Keratinocyte (primary cell): Measurements from ENCODE around the gene SGMS2. TPM values are rescaled to one million over a fixed set of nuclear protein-coding genes. Genes with fewer than 3 reads are reported as not detected.

Experiments
- DNase-seq: peaks from one replicate; pipeline ENCODE4 v3.0.0-alpha.2; 2011; ENCODE audit warnings: low read depth, missing footprints, low spot score
- FAIRE-seq: peaks from 2 replicates; lab custom pipeline; 2011; peaks lifted over from hg19 to GRCh38; lab: Jason Lieb, UNC
- H2AFZ ChIP-seq: 2 replicates; pipeline ENCODE4 v1.6.0; 2012; ENCODE audit warnings: low read length, control low read depth, inconsistent platforms; ENCODE audit not compliant: control insufficient read depth
- H3K27ac ChIP-seq: 2 replicates; pipeline ENCODE4 v1.5.1; 2011; ENCODE audit warnings: low read length; ENCODE audit not compliant: control insufficient read depth, insufficient read depth
- H3K27me3 ChIP-seq: 3 replicates; pipeline ENCODE4 v1.6.0; 2011; ENCODE audit warnings: low read length; ENCODE audit not compliant: control insufficient read depth, insufficient read depth; ENCODE audit errors: extremely low read depth
- H3K36me3 ChIP-seq, 2 experiments: 2 replicates in 1 of 2; 3 replicates in 1 of 2; pipeline ENCODE4 v1.5.1; 2011; ENCODE audit warnings: low read length in 2 of 2, mild to moderate bottlenecking in 1 of 2; ENCODE audit not compliant: control insufficient read depth in 2 of 2, insufficient read depth in 2 of 2; ENCODE audit errors: extremely low read depth in 1 of 2
- H3K4me1 ChIP-seq: 3 replicates; pipeline ENCODE4 v1.5.1; 2011; ENCODE audit warnings: low read length; ENCODE audit not compliant: control insufficient read depth, insufficient read depth; ENCODE audit errors: extremely low read depth
- H3K4me2 ChIP-seq: 3 replicates; pipeline ENCODE4 v1.6.0; 2011; ENCODE audit warnings: low read depth, low read length; ENCODE audit not compliant: control insufficient read depth, insufficient read depth; ENCODE audit errors: extremely low read depth
- H3K4me3 ChIP-seq, 3 experiments: fragments of 200-600 bp in 1 of 3; sonication (generic) in 1 of 3; 2 replicates in 2 of 3; 3 replicates in 1 of 3; pipeline ENCODE4 v1.5.1; 2011 to 2016; ENCODE audit warnings: low read length in 3 of 3, mild to moderate bottlenecking in 3 of 3, control low read depth in 2 of 3, inconsistent platforms in 1 of 3, low read depth in 1 of 3, mixed read lengths in 1 of 3, mixed run types in 1 of 3, moderate library complexity in 1 of 3; ENCODE audit not compliant: control insufficient read depth in 2 of 3, insufficient read depth in 2 of 3; ENCODE audit errors: extremely low read depth in 1 of 3
- H3K79me2 ChIP-seq: 2 replicates; pipeline ENCODE4 v1.6.0; 2012; ENCODE audit warnings: low read length; ENCODE audit not compliant: control insufficient read depth, insufficient read depth
- H3K9ac ChIP-seq: 3 replicates; pipeline ENCODE4 v1.6.0; 2011; ENCODE audit warnings: low read length; ENCODE audit not compliant: control insufficient read depth, insufficient read depth; ENCODE audit errors: extremely low read depth
- H3K9me1 ChIP-seq: 3 replicates; pipeline ENCODE4 v1.6.0; 2011; ENCODE audit warnings: low read length; ENCODE audit not compliant: control insufficient read depth, insufficient read depth; ENCODE audit errors: extremely low read depth
- H3K9me3 ChIP-seq: 2 replicates; pipeline ENCODE4 v1.5.1; 2012; ENCODE audit warnings: low read depth, low read length; ENCODE audit not compliant: control insufficient read depth
- H4K20me1 ChIP-seq: 3 replicates; pipeline ENCODE4 v1.6.0; 2011; ENCODE audit warnings: low read length; ENCODE audit not compliant: control insufficient read depth, insufficient read depth; ENCODE audit errors: extremely low read depth
- CTCF ChIP-seq, 3 experiments: IDR thresholded peaks in 1 of 3; conservative IDR thresholded peaks in 1 of 3; optimal IDR thresholded peaks in 1 of 3; 2 replicates in 2 of 3; 3 replicates in 1 of 3; pipeline versions ENCODE3 to v1.5.1; 2011; ENCODE audit warnings: low read length in 3 of 3, mild to moderate bottlenecking in 3 of 3, moderate library complexity in 2 of 3, control low read depth in 1 of 3, inconsistent platforms in 1 of 3; ENCODE audit not compliant: insufficient read depth in 2 of 3; ENCODE audit errors: extremely low read depth in 1 of 3
- EZH2 ChIP-seq: IDR thresholded peaks from one replicate; pipeline ENCODE4 v1.6.1; 2012; ENCODE audit warnings: inconsistent platforms, mild to moderate bottlenecking, low read length, moderate library complexity
- dilution Hi-C: fragments of 300-500 bp; cut with MboI; formaldehyde crosslinking; loops from one replicate; pipeline ENCODE4 v1.7.0; 2020; ENCODE audit warnings: low sequenced_read_pairs; ENCODE audit not compliant: extremely low pct_ligation_motif_present
- polyA plus RNA-seq, 5 experiments: library from polyadenylated mRNA; depleted of rRNA in 3 of 5; stranded (reverse) in 3 of 5; stranded (forward) in 1 of 5; unstranded in 1 of 5; fragments of >200 nt; gene quantifications; 1 replicate in 1 of 5; 2 replicates in 3 of 5; 3 replicates in 1 of 5; pipeline versions ENCODE4 v1.2.1 to v1.2.3, GENCODE V29; 2011 to 2012; ENCODE audit warnings: missing spikeins in 2 of 5, low read depth in 1 of 5, low replicate concordance in 1 of 5

The SGMS2 gene
- polyA plus RNA-seq, 1 donor (not counting 4 experiments of a cell fraction or from before 2014, with no cell fraction given): 38.5 TPM

GRCh38 chr4:107930821-107931774, 106.4 kb downstream of the SGMS2 start, which contains the start of gene CYP2U1:
Gene CYP2U1 (plus strand): TSS chr4:107931549. CDS start chr4:107931644, 95 bp downstream.
- H3K9me3 ChIP-seq: no peaks in the 10 kb centered on the region
- H3K4me1 ChIP-seq: peaks cover 16% of the 10 kb centered on the region
- peak within 1 kb of the TSS; percentile 88 for H3K4me2 ChIP-seq
- dilution Hi-C loops: no loop called here
- FAIRE-seq (no peak), DNase-seq (no peak)
- no peaks in the 10 kb centered on the region for H3K9me1 ChIP-seq
- no peaks in the 10 kb centered on the region for H3K79me2 ChIP-seq
- no peaks in the 10 kb centered on the region for H3K36me3 ChIP-seq
- H3K4me3 ChIP-seq: peak within 1 kb of the TSS; percentile 55 to 84 (median 71)
- peak within 1 kb of the TSS; percentile 94 for H2AFZ ChIP-seq
- H4K20me1 ChIP-seq: no peaks in the 10 kb centered on the region
- H3K9ac ChIP-seq: peak within 1 kb of the TSS; percentile 53
- peaks cover 3% of the 10 kb centered on the region for H3K27me3 ChIP-seq
- TF ChIP-seq CTCF (optimal IDR thresholded peaks at IDR 0.05 in 1 of 3, IDR thresholded peaks at IDR 0.05 in 1 of 3, conservative IDR thresholded peaks at IDR 0.05 in 1 of 3; ENCODE audit: extremely low read depth in 1 of 3, insufficient read depth in 2 of 3, low read length in 3 of 3) (peak in 1 of 3 experiments; percentile 5), EZH2 (no peak)
- no peak within 1 kb of the TSS for H3K27ac ChIP-seq

- Histone ChIP-seq H3K4me2 (peak overlapping the region; percentile 88), H3K79me2 (no peaks in the 10 kb centered on the region), H2AFZ (peak overlapping the region; percentile 94), H3K9ac (peak overlapping the region; percentile 53), H3K4me1 (peaks cover 16% of the 10 kb centered on the region), H3K9me3 (no peaks in the 10 kb centered on the region), H3K27ac (no peak overlapping the region), H3K36me3 (no peaks in the 10 kb centered on the region), H3K4me3 (peak overlapping the region; percentile 55 to 84 (median 71)), H3K9me1 (no peaks in the 10 kb centered on the region), H4K20me1 (no peaks in the 10 kb centered on the region), H3K27me3 (peaks cover 3% of the 10 kb centered on the region)
- DNase-seq (no peak), FAIRE-seq (no peak)
- TF ChIP-seq CTCF (optimal IDR thresholded peaks at IDR 0.05 in 1 of 3, IDR thresholded peaks at IDR 0.05 in 1 of 3, conservative IDR thresholded peaks at IDR 0.05 in 1 of 3; ENCODE audit: extremely low read depth in 1 of 3, insufficient read depth in 2 of 3, low read length in 3 of 3) (no peak), EZH2 (no peak)
- dilution Hi-C loops: no loop called here
Measured at GRCh38 chr4:107931775-107932321, 107.1 kb downstream of the SGMS2 start.
